ENCODE data around the gene RAB7B. TPM values are rescaled to one million over a fixed set of nuclear protein-coding genes. Genes with fewer than 3 reads are reported as not detected.

Gene RAB7B
- total RNA-seq, 2 donors from 2014 or later, result 0.78 TPM; not detected in 1

- H3K4me1 ChIP-seq, result peaks cover 5% of the 10 kb centered on the region
- H3K27me3 ChIP-seq, result no peaks in the 10 kb centered on the region
- no peak overlapping the region for H3K4me3 ChIP-seq
- intact Hi-C loops (cut with DNase I), result loop anchor here (5.0 kb wide), 1 partner anchor 35 kb away; no protein-coding TSS in a partner anchor
- H3K9me3 ChIP-seq, result no peaks in the 10 kb centered on the region
- H3K27ac ChIP-seq, result no peak overlapping the region
- no peak for TF ChIP-seq POLR2A (IDR thresholded peaks at IDR 0.05)
- TF ChIP-seq CTCF (IDR thresholded peaks at IDR 0.05), result no peak
- WGBS, 2 donors, result 90% methylated on average over 12 of the region's 12 CpGs; no CpG with 5 or more reads in 1 of the 2 donors
- DNase-seq (no peak), ATAC-seq (no peak)
- no peaks in the 10 kb centered on the region for H3K36me3 ChIP-seq (replicated peaks in 1 of 2; ENCODE audit: insufficient read depth in 1 of 2, low read depth in 2 of 2)
Observed at GRCh38 chr1:205927676-205928075, 75.5 kb downstream of the RAB7B start.

- Histone ChIP-seq H3K4me3 (no peak overlapping the region), H3K4me1 (peaks cover 3% of the 10 kb centered on the region), H3K36me3 (replicated peaks in 1 of 2; ENCODE audit: insufficient read depth in 1 of 2, low read depth in 2 of 2) (no peaks in the 10 kb centered on the region), H3K27ac (no peak overlapping the region), H3K27me3 (no peaks in the 10 kb centered on the region), H3K9me3 (no peaks in the 10 kb centered on the region)
- 93 to 96% methylated on average over 6 of the region's 6 CpGs for WGBS, 2 donors
- peak in 1 of 4 donors; percentile 1 for DNase-seq
- intact Hi-C loops (cut with DNase I), result loop anchor here (5.0 kb wide), 1 partner anchor 35 kb away; no protein-coding TSS in a partner anchor
- TF ChIP-seq CTCF (IDR thresholded peaks at IDR 0.05) (no peak), POLR2A (IDR thresholded peaks at IDR 0.05) (no peak)
- no peak for ATAC-seq
Observed at GRCh38 chr1:205927247-205927646, 75.9 kb downstream of the RAB7B start.

Other genes starting within 250 kb of the RAB7B start
- 10 to 100 TPM in 1 of 2 donors, 1 to 10 TPM in 1; 7.6 to 11.2 TPM for gene RAB29, start 227.9 kb downstream of the RAB7B start, total RNA-seq
- 10 to 100 TPM; 36.9 to 41.8 TPM for gene SLC41A1, start 190.2 kb downstream of the RAB7B start, total RNA-seq
- 100 to 1,000 TPM in 1 of 2 donors, 10 to 100 TPM in 1; 13.0 to 103 TPM for gene PM20D1, start 153.3 kb downstream of the RAB7B start, total RNA-seq
- gene SLC26A9, start 59.9 kb downstream of the RAB7B start, total RNA-seq, result 1 to 10 TPM in 1 of 2 donors, under 1 TPM in 1; 0.78 to 1.6 TPM
- gene CTSE, start 20.5 kb upstream of the RAB7B start, total RNA-seq, result 10 to 100 TPM in 1 of 2 donors, 1 to 10 TPM in 1; 4.9 to 28.3 TPM
- under 1 TPM in 1 of 2 donors, not detected in 1; 0.52 TPM for gene RHEX, start 49.8 kb upstream of the RAB7B start, total RNA-seq
- under 1 TPM in 1 of 2 donors, not detected in 1; 0.78 TPM for gene AVPR1B, start 114.0 kb upstream of the RAB7B start, total RNA-seq
- 10 to 100 TPM in 1 of 2 donors, not detected in 1; 11.9 TPM for gene FAM72A, start 199.4 kb upstream of the RAB7B start, total RNA-seq
- gene SRGAP2, start 200.1 kb upstream of the RAB7B start, total RNA-seq, result 10 to 100 TPM; 10.2 to 23.6 TPM

Data from body of pancreas (tissue), 4 donors.